Activated T-cell treated with anti-CD3 and anti-CD28 coated beads for 4 hours (primary cell): ENCODE data around the gene AKAP3.

Experiments
- DNase-seq: peaks from one replicate; pipeline ENCODE4 v3.0.0-alpha.2; 2020

Gene AKAP3

DNA sequence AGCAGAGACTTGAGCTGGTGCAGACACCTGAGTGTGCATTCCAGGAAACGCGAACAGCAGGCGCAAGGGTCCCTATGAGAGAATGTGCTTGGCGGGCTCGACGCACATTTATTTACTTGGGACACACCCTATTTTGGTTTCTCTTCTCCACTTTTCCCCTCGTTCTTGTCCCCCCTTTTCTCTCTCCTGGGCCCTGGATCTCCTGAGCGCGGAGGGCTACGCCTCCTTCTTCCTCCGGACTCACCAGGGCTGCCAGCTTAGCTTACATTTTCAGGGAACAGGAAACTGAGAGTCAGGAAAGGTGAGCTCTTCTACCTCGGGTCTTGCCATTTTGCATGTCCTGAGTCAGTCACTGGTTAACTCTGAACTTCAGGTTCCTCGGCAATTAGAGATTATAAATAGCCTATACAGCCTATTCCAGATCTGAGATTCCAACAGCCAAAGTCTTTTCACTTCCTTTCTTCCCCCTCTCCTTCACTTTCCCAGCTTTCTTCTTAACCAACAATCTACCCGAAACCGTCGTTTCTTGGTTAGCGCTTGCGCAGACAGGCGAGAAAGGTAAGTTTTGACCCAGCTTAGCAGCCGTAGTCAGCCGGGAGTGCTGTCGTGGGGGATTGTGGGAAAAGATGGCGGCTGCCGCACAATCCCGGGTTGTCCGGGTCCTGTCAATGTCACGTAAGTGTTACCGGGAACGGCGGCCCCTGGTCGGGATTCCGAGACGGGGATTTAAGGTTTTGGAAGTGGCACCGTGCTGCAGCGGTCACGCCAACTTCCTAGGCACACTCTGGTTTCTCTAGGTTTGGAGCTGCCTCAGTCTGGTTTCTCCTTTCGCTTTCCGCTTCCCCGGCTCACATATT is at the start of gene AKAP3, which contains the start of gene NDUFA9:
TSS of gene AKAP3 (minus strand) at position 551 of the 857 bp plus-strand sequence. CDS start 10,855 bp downstream, outside the sequence.
TSS of gene NDUFA9 (plus strand) at position 614 of the 857 bp plus-strand sequence. CDS start at position 627, 13 bp downstream.
- DNase-seq = peak; percentile 67

DNA sequence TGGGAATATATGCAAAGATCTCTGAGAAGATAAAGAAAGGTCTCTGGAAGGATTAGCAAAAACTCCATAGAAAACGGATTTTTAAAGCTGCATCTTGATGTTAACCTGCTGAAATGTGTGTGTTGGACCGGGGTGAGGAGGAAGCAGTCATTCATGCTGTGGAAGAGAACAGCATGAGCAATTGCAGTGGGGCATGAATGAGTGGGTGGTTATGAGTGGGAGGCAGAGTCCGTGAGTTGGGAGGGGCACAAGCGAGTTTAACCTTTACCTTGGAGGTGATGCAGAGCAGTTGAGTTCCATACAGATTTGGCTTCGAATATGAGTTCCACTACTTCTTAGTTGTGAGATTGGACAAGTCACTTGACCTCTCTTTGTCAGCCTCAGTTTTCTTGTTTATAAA is 41.9 kb upstream of the AKAP3 start:
- DNase-seq = no peak

DNA sequence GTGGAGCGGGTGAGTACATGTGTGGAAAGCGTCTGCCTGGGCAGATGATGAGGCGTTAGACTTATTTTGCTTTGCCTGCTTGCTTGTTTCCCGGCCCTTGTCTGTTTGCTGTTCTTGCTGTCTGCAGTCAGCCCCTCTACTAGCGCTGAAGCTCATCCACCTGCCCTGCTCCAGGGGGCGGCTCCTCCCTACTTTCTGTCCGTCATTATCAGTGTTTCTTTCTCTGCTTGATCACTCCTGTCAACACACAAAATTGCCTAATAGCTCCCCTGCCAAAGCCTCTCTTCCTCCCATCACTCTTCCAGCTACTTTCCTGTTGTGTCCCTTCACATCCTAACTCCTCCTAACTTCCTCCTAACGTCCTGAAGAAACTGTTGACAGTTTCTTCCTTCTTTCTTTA is 36.5 kb upstream of the AKAP3 start:
- DNase-seq = no peak

DNA sequence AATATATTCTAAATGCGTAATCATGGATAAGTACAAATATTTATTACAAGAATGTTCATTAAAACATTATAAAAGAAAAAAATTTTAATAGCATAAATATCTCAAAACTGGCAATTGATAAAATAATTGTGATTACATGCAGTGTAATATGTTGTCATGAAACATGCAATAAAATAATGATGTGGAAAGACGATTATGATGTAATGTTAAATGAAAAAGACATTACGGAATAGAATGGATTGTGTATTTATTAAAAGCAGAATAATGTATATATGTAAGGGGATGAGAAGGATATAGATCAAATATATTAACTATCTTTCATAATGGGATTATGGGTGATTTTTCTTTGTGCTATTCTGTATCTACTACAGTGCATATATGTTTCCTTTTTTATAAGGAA is 32.9 kb upstream of the AKAP3 start:
- no peak for DNase-seq

DNA sequence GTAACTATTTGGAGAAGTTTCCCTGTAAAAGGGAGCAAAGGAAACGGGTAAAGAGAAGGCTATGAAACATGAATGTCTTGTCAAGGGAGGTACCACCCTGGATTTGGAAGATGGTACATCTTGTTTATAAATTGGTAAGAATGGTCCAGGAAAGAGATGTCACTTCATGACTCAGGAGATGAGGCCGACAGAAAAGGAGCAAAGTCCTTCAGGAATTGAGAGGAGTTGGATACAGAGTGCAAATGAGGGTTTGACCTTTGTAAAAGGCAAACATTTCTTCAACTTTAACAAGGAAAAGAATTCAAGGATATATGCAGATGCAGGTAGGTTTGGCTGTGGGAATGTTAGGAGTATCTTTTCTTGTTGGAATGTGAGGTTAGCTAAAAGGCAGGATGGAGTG is 30.9 kb upstream of the AKAP3 start:
- no peak for DNase-seq

DNA sequence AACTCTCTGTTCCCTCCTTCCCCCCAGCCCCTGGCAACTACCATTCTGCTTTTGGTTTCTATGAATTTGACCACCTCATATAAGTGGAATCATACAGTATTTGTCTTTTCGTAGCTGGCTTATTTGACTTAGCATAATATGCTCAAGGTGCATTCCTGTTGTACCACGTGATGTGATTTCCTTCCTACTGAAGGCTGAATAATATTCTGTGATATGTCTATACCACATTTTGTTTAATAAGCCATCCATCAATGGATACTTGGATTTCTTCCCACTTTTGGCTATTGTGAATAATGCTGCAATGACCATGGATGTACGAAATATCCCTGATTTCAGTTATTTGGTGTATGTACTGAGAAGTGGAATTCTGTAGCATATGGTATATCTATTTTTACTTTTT is 16.4 kb upstream of the AKAP3 start:
- no peak for DNase-seq

DNA sequence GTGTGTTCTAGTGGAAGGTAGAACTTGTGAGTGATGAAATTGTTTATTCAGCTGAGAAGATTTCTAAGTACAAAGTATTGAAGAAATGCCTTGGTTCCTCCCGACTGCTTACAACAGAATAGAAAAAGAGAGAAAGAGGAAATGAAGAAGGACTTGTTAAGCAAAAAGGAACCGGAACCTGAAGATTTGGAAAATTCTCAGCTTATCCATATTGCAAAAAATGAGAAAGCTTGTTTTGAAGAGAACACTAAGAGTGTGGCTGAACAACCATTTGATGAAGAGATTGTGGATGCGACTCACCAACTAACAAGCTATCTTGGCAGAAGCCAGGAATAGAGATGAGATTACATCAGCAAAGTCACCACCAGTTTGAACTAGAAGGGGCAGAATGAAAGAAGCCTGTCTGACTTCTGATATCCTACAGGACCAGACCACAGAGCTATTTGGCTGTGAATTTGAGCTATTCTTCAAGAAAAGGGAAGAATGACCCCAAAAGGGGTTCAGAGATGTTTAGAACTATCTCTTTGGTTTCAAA is 15.2 kb upstream of the AKAP3 start:
- no peak for DNase-seq

DNA sequence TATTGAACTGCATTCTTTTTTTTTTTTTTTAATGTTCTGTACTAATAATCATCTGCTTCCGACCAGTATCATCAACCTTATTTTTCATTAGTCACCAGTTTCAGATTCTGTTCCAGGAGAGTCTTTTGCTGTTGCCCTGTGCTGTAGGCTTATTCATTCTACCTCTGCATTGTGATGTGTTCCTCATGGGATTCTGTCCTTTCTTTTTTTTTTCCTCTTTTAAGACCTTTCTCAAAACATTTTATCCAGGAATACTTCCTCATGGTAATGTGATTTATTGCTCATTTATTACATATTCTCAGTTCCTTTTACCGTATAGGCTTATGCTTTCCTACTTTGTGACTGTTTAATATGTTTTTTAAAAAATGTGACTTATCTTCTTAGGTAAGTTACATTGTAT is 4.8 kb upstream of the AKAP3 start:
- no peak for DNase-seq

DNA sequence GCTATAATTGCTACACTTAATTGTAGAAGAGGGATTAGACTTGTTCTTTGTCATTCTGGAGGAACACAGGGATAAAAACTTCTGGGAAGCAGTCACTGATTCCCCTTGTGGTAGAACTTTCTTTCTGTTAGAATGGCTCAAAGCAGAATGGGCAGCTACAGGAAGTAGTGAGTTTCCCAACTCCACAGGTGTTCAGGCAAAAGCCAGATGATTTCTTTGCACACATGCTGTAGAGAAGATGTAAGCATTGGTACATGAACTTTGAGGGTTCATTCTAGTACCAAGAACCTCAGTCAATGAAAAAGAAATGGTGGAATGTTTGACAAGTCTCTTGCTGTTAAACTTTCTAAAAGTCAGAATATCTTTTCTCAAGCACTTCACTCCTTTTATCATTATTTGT is 4.4 kb upstream of the AKAP3 start:
- no peak for DNase-seq

DNA sequence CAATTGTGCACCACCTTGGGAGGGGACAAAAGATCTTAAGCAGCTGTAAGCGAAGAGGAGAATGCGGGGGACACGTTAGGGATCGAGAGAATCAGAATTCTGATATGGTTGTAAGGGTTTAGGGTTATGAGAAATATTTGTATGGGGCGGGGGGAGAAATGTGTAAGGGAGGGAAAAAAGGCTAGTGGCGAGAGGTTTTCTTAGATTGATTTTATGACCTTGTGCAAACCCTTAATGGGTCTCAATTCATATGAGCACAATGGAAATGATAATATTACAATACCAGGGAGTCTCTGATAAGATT is 459 bp upstream of the AKAP3 start:
- no peak for DNase-seq

DNA sequence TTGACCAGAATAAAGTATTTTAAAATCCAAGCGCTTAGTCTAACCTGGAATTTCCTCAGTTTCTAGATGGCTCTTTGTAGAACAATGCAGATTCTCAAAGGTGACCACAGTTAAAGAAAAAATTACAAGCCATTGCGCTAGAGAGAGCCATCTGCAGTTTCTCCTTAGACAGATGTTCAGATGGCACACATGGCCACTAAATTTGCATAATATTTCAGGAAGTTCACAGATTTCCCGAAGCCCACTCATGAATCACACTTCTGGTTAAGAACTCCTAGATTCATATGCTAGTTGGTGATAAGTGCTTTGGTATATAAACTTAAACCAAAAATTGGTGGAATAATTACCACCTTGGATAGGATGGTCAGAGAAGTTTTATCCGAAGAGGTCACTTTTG is 749 bp downstream of the AKAP3 start:
- DNase-seq = no peak

DNA sequence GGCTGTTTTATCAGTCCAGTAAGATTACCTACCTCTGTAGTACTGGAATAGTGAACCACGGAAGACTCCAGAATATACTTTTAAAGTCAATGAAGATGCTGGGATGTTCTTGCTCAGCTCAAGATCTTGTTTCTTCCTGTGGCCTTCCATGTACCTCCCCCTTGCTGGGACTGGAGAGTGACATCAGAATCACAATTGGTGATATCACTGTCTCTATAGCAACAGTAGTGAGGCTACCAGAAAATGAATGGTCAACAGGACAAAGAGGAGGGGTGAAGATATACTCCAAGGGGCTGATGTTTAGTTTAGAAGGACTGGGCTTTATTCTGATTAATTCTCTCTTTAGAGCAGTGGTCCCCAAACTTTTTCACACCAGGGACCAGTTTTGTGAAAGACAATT is 3.8 kb downstream of the AKAP3 start:
- DNase-seq = no peak

DNA sequence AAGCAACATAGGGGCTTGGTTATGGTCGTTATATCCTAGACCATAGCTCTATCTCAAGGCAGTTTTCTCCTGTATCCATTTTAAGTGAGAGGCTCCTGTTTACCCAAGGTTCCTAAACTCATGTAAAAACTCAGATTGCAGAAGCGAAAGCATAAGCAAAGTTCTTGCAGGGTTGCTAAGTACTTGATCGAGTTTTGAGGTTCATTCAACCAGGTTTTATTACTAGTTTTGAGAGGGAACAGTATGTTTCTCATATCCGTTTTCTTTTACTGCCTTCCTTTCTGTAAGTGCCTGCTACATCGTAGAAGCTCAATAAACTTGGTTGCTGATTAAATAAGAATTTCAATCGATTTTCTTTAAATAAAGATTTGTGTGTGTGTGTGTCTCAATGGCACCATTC is 5.1 kb downstream of the AKAP3 start:
- no peak for DNase-seq

DNA sequence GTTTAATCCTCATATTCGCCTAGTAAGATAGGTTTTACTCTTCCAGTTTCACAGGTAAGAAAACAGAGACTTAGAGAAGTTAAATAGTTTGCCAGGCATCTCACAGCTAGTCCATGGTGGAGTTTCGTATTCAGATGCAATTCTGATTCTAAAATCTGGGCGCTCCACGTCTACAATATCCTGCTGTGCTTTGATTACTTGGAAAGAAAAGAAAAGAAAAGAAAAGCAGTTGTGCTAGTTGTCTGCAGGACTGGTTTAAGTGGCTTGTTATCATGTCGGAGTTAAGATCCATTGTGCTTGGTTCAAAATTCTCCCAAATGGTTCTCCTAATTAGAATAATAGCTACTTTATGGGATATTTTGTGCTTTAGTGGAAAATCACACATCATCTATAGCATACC is 18.6 kb downstream of the AKAP3 start:
- DNase-seq = no peak

DNA sequence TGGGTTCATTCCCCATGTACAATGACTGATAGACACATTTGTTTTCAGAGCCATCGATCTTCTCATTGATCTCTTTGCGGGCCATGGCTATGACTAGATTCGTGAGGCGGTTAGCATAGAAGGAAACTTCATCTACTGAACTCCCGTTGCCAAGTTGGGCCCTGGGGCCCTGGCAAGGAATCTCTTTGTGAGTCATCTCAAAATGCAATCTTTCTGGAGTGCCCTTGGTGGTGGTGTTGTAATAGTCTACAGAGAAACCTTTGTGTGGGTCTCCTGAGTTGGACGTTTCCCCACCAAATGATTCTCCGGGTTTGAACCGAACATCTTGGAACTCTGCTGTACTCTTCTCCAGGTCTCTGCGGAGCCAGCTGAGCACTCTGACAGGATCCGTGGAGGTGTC is 20.4 kb downstream of the AKAP3 start:
- DNase-seq = no peak

DNA sequence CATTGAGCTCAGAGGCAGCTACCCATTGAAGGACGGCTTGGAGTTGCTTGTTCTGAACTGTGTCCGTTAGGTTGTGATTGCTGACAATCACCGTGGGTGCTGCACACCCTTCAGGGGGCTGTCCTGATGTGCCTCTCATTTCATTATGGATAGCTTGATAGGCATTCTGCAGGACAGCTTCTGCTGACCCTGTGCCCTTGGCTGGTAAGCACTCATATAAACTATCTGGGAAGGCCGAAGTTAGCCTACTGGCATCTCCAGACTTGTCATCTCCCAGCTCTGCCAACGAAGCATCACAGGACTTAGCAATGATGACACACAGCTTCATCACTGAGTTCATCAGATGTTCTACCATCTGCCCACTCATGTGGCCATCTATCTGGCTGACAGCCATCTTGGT is 22.3 kb downstream of the AKAP3 start:
- no peak for DNase-seq

DNA sequence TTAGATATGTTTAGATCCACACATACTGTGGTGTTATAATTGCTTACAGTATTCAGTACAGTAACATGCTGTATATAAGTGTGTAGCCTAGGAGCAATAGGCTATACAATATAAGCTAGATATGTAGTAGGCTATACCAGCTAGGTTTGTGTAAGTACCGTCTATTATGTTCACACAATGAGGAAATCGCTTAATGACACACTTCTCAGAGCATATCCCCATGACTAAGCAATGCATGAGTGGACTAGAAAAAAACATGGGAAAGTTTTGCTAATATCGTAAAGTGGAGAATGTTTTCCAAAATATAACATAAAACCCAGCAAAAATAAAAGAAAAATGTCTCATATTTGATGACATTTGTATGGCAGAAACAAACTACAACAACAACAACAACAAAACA is 27.3 kb downstream of the AKAP3 start:
- no peak for DNase-seq

DNA sequence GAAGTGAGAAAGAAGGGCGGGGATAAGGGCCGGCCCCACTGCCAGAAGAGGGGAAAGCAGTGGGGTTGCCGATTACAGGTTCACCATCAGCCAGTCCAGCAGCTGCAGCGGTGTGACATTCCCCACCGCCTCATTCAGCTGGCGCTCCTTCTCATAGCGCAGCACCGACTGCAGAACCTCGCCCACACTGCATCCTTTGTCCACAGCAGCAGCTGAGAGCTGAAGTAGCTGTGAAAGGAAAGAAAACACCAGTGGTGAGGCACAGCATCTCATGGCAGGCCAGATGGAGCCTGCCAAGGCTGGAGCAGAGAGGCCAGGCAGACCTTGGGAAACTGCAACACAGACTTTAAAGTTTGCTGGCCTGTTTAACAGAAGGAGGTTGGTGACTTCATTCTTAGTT is 33.2 kb downstream of the AKAP3 start:
- DNase-seq = no peak

DNA sequence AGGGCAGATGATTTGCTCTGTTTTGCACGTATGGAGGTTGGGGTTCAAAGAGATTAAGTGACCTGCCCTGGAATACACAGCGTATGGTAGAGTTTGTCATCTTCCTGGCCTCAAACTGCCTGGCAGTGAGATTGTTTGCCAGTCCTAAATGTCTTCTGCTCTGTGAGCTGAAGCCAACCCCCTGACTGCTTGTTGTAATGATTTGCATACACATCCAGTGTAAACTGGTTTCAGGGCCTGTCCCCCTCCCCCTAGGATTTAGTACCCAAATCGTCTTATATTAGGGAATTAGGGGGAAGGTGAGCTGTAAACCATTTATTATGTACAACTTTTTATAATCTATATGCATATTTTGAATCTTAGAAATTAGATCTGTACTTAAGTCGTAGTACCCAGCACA is 38.4 kb downstream of the AKAP3 start:
- no peak for DNase-seq

DNA sequence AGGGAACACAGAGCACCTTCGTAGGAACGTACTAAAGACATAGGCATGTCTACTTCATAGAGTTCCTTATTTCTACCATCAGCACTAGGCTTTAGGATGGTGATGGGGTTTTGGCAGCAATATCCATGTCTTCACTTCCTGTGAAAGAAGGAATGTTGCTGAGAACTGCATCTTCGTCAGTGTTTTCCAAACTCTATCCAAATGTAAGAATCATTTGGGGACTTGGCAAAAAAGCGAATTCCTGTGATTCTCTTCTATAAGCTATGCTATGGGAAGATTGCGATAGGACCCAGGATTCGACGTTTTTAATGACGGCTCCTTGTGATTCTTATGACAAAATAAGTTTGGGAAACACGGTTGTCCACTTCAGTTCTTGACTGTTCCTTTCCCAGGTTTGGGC is 39.8 kb downstream of the AKAP3 start:
- no peak for DNase-seq

DNA sequence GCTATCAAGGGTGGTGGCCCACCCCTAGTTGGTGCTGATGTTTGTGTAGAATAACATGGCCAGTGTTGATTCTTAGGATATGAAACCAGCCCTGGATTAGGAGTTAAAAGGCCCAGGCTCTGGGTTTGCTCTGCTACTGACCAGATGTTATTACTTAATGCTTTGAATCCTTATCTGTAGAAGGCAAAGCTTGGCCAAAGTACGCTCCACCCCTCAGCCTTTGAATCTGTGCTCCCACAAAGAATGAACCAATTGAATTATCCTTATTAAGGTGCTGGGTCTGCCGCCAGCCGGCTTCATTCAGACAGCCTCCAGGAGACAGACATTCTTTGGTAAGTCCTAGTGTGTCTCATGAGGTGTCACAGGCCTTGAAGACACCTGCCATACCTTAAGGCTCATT is 41.8 kb downstream of the AKAP3 start:
- DNase-seq = no peak

DNA sequence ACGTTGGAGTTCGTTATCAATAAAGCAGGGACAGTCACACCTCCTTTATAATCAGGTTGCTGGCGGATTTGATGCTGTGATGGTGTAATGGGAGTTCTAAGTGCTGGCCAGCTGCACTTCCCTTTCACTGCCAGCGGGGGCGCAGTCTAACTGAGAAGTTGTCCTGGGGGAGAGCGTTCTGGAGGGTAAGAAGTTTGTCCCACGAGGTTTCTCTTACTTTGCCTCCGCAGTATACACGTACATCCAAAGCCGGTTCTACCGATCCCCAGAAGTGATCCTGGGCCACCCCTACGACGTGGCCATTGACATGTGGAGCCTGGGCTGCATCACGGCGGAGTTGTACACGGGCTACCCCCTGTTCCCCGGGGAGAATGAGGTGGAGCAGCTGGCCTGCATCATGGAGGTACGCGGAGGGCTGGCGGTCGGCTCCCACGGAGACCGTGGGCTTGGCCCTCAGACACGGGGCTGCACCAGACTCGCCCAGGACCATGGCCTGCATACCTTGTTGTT is 44.1 kb downstream of the AKAP3 start:
- peak; percentile 66 for DNase-seq

DNA sequence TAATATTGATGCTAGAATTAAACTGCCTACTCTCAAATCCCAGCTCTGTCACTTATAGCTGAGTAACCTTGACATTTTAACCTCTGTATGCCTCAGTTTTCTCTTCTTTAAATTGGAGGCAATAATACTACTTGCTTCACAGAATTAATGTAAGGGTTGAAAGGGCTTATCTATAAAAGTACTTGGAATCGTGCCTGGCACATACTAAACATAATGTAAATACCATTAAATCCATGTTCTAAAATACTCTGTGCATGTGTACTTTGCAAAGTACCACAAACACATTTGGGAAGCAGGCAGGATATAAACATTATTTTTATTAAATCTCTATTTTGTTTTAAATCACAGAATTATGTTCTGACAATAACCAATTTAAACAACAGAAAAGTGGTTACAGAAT is 44.9 kb downstream of the AKAP3 start:
- no peak for DNase-seq

DNA sequence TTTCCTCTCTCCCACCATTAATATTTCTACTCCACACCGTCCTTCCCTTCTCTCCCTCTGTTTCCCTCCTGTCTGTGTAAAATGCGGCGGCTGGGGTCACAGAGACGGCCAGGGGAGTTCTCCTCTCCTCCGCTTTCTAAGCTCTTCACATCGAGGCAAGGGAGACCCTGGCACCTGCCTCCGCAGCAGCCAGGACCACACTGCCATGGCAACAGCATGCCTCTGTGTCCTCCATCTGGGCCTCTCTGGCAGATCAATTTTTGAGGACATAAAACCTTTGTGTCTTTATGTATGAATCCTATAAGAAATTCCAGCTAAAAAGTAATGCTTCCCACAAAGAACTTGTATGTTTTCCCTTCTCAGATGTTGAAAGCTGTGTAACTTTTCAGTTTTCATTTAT is 45.4 kb downstream of the AKAP3 start:
- DNase-seq = no peak

DNA sequence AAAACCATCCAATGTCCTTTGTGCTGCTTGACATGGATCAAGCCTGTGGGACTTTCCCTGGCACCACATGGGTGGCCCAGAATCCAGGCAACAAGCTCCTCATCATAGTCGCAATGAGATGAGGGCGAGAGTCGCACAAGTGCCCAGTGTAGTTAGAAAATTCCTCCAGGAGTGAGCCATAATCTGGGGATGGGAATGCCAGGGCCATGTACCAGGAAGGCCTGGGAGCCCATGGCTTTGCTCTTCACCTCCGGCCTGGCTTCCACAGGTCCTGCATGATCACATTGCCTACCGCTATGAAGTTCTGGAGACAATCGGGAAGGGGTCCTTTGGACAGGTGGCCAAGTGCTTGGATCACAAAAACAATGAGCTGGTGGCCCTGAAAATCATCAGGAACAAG is 53.0 kb downstream of the AKAP3 start:
- no peak for DNase-seq
